OCI-LY3 (cell line): ENCODE data around the gene NRXN3.

Experiments used
- H2AFZ ChIP-seq: fragments of 200-600, 300-600 bp; shearing (Covaris generic); 2 replicates; pipeline ENCODE4 v1.6.0; 2014; ENCODE audit warnings: antibody characterized with exemption, low read depth, low read length
- H3K27ac ChIP-seq: fragments of 200-600, 300-600 bp; sonication (generic); 2 replicates; pipeline ENCODE4 v1.5.1; 2014; ENCODE audit warnings: mild to moderate bottlenecking, low read length, moderate library complexity, mixed read lengths
- H3K27me3 ChIP-seq: fragments of 200-600, 300-600 bp; sonication (generic); 2 replicates; pipeline ENCODE4 v1.6.1; 2014; ENCODE audit warnings: low read depth, low read length, mixed read lengths
- H3K36me3 ChIP-seq: fragments of 200-600, 300-600 bp; sonication (generic); replicated peaks from 2 replicates; pipeline ENCODE3; 2014; ENCODE audit warnings: low read depth, low read length, mixed read lengths
- H3K4me1 ChIP-seq: fragments of 300-600, 200-600 bp; sonication (generic); 2 replicates; pipeline ENCODE4 v1.6.1; 2014; ENCODE audit warnings: low read length, mixed read lengths
- H3K4me2 ChIP-seq: fragments of 200-600, 300-600 bp; sonication (generic); 2 replicates; pipeline ENCODE4 v1.6.1; 2014; ENCODE audit warnings: low read length, mixed read lengths
- H3K4me3 ChIP-seq: fragments of 300-600, 200-600 bp; sonication (generic); 2 replicates; pipeline ENCODE4 v1.5.1; 2014; ENCODE audit warnings: antibody characterized with exemption, mild to moderate bottlenecking, low read length, moderate library complexity
- H3K79me2 ChIP-seq: fragments of 300-600, 200-600 bp; shearing (Covaris generic); 2 replicates; pipeline ENCODE4 v1.6.1; 2014; ENCODE audit warnings: mild to moderate bottlenecking, low read length, mixed read lengths
- H3K9ac ChIP-seq: fragments of 300-600, 200-600 bp; shearing (Covaris generic); 2 replicates; pipeline ENCODE4 v1.6.0; 2014; ENCODE audit warnings: mild to moderate bottlenecking, low read length, moderate library complexity
- H3K9me3 ChIP-seq: fragments of 200-600, 300-600 bp; shearing (Covaris generic); 2 replicates; pipeline ENCODE4 v1.6.1; 2014; ENCODE audit warnings: low read length, mixed read lengths; ENCODE audit not compliant: insufficient read depth
- H4K20me1 ChIP-seq: fragments of 200-600, 300-600 bp; sonication (generic); 2 replicates; pipeline ENCODE4 v1.6.1; 2016; ENCODE audit warnings: low read length, mixed read lengths; ENCODE audit not compliant: insufficient read depth
- EZH2phosphoT487 ChIP-seq: fragments of 200-600 bp; shearing (Covaris generic); IDR thresholded peaks from 2 replicates; pipeline ENCODE4 v1.6.1; 2018; ENCODE audit warnings: antibody characterized with exemption, mixed run types, low read depth
- TF ChIP-seq, protein P1 (sequence below): fragments of 200-600, 300-600 bp; sonication (generic); IDR thresholded peaks from 2 replicates; pipeline ENCODE4 v1.5.1; 2014; ENCODE audit warnings: antibody characterized with exemption, low read length, low read depth

Gene NRXN3

DNA sequence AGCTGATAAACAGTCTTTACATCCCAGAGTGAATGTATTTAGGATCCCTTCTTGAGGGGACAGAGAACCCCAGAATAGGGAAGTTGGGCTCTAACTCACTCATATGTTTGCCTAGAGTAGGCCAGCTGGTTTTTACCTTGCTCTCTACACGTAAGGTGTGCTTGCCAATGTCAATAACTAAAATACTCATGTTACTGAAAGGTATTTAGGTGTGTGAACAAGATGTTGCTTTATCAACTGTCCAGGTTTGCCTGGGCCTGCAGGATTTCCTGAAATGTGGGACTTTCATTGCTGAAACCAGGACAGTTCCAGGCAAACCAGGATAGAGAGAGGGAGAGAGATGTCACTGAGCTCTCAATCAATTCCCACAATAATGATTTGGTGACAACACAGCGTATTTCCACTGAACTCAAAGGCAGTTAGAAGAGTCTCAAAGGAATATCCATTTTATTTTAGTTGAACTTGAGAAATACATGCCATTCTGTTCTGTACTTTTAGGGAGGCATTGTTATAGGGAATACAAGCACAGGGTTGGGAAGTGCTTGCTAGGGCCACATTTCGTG is 171.7 kb downstream of the NRXN3 start:
- Histone ChIP-seq H3K4me2 (no peak overlapping the region), H4K20me1 (no peaks in the 10 kb centered on the region), H3K36me3 (no peaks in the 10 kb centered on the region), H3K27me3 (no peaks in the 10 kb centered on the region), H3K9me3 (no peaks in the 10 kb centered on the region), H3K4me1 (no peaks in the 10 kb centered on the region), H3K79me2 (no peaks in the 10 kb centered on the region), H3K9ac (no peak overlapping the region), H2AFZ (no peak overlapping the region), H3K27ac (no peak overlapping the region), H3K4me3 (no peak overlapping the region)
- TF ChIP-seq, protein P1, sequence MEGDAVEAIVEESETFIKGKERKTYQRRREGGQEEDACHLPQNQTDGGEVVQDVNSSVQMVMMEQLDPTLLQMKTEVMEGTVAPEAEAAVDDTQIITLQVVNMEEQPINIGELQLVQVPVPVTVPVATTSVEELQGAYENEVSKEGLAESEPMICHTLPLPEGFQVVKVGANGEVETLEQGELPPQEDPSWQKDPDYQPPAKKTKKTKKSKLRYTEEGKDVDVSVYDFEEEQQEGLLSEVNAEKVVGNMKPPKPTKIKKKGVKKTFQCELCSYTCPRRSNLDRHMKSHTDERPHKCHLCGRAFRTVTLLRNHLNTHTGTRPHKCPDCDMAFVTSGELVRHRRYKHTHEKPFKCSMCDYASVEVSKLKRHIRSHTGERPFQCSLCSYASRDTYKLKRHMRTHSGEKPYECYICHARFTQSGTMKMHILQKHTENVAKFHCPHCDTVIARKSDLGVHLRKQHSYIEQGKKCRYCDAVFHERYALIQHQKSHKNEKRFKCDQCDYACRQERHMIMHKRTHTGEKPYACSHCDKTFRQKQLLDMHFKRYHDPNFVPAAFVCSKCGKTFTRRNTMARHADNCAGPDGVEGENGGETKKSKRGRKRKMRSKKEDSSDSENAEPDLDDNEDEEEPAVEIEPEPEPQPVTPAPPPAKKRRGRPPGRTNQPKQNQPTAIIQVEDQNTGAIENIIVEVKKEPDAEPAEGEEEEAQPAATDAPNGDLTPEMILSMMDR, result no peak
- TF ChIP-seq EZH2phosphoT487, result no peak

DNA sequence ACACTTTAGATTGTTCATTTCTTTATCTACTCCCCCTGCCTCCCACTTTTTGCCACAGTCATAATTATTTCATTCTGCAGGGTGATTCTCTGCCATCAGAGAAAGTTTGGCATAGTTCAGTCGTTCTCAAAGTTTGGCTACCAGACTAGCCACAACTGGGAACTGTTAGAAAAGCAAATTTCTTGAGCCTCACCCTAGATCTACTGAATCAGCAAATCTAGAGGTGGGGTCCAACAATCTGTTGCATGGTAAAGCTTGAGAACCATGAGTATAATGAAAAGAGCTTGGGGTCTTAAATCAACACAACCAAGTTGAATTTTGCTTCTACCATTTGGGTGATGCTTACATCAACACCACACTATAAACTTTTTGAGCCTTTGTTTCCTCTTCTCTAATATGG is 172.7 kb downstream of the NRXN3 start:
- Histone ChIP-seq H3K27me3 (no peaks in the 10 kb centered on the region), H3K27ac (no peak overlapping the region), H3K36me3 (no peaks in the 10 kb centered on the region), H3K4me3 (no peak overlapping the region), H4K20me1 (no peaks in the 10 kb centered on the region), H3K9me3 (no peaks in the 10 kb centered on the region), H3K4me1 (no peaks in the 10 kb centered on the region), H3K79me2 (no peaks in the 10 kb centered on the region), H3K4me2 (no peak overlapping the region), H2AFZ (no peak overlapping the region), H3K9ac (no peak overlapping the region)
- TF ChIP-seq, protein P1, result no peak
- TF ChIP-seq EZH2phosphoT487, result no peak

DNA sequence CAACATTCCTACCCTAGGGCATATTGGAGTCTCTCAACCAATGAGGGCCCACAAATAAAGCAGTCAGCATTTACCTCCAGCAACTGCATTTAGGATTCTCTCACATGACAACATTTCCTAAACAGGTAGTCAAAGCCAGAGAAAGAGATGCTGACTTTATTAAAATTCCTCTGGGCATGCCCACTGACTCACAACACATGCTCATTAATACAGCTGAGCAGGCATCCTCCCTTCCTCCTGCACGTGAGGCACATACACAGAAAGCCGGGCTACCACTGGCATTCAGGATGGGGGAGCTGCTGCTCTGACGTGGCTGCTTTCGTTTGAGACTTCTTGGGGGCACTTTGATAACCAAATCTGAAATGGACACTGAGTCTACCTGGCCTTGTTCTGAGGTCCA is 174.1 kb downstream of the NRXN3 start:
- H3K4me2 ChIP-seq, result no peak overlapping the region
- no peak overlapping the region for H2AFZ ChIP-seq
- no peaks in the 10 kb centered on the region for H3K9me3 ChIP-seq
- no peaks in the 10 kb centered on the region for H3K4me1 ChIP-seq
- H3K27ac ChIP-seq, result no peak overlapping the region
- H3K4me3 ChIP-seq, result no peak overlapping the region
- no peaks in the 10 kb centered on the region for H3K36me3 ChIP-seq
- H3K9ac ChIP-seq, result no peak overlapping the region
- H3K79me2 ChIP-seq, result no peaks in the 10 kb centered on the region
- H4K20me1 ChIP-seq, result no peaks in the 10 kb centered on the region
- TF ChIP-seq EZH2phosphoT487, result no peak
- TF ChIP-seq, protein P1, result no peak
- no peaks in the 10 kb centered on the region for H3K27me3 ChIP-seq

DNA sequence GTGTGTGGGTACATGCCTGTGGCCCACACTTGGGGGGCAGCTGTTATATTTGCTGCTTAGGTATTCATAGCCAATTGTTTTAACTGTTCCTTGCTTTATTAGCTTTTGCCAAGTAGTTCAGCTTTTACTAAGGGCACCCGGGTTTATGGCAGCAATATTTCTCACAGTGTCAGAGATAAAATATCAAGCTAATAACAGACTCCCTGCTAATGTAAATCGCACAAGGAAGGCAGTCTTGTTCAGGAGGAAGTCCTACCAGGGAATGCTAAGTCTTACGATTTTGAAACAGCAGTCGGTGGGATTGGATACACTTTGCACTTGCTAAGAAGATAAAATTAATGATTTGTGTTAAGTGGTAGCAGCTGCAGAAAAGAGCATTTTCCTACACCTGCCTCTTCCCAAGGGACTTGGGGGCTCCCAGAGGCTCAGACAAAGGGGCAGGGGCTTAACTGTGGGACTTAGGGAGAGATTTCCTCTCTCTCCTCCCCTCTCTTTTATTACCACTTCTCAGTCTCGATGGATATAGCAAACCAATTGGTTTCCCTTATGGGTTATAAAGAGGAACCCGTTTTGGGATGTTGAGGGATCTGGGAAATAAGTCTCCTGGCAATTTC is 175.1 kb downstream of the NRXN3 start:
- Histone ChIP-seq H3K4me2 (no peak overlapping the region), H3K27me3 (no peaks in the 10 kb centered on the region), H3K36me3 (no peaks in the 10 kb centered on the region), H3K9ac (no peak overlapping the region), H2AFZ (no peak overlapping the region), H3K79me2 (no peaks in the 10 kb centered on the region), H4K20me1 (no peaks in the 10 kb centered on the region), H3K4me1 (no peaks in the 10 kb centered on the region), H3K4me3 (no peak overlapping the region), H3K9me3 (no peaks in the 10 kb centered on the region), H3K27ac (no peak overlapping the region)
- no peak for TF ChIP-seq EZH2phosphoT487
- TF ChIP-seq, protein P1, result no peak
